Measurements from ENCODE around the gene NPAS1.

Gene NPAS1

GRCh38 chr19:47084879-47085439 is 65.3 kb downstream of the NPAS1 start:
- DNase-seq, result no peak

DNA sequence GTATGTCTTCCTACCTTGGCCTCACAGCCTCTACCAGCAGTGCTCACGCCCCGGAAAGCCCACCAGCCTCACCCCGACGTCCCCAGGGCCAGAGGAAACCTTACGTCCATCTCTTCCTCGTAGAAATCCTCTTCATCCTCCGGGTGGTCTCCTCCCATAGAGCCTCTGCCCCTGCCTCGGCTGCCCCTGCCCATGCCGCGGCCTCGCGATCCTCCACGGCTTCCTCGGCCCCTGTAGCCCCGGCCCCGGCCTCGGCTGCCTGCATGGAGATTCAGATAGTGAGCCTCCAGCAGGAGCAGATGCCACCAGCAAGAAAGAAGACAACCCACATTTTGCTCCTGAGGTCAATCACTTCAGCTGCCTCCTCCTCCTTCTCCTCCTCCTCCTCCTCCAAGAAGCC is 66.6 kb downstream of the NPAS1 start:
- DNase-seq, result no peak

- no peak for DNase-seq
Measured at GRCh38 chr19:47089767-47090350, 70.2 kb downstream of the NPAS1 start.

GRCh38 chr19:47093254-47093653 is 73.6 kb downstream of the NPAS1 start:
- no peak for DNase-seq

GRCh38 chr19:47093841-47094240 is 74.2 kb downstream of the NPAS1 start:
- no peak for DNase-seq

DNA sequence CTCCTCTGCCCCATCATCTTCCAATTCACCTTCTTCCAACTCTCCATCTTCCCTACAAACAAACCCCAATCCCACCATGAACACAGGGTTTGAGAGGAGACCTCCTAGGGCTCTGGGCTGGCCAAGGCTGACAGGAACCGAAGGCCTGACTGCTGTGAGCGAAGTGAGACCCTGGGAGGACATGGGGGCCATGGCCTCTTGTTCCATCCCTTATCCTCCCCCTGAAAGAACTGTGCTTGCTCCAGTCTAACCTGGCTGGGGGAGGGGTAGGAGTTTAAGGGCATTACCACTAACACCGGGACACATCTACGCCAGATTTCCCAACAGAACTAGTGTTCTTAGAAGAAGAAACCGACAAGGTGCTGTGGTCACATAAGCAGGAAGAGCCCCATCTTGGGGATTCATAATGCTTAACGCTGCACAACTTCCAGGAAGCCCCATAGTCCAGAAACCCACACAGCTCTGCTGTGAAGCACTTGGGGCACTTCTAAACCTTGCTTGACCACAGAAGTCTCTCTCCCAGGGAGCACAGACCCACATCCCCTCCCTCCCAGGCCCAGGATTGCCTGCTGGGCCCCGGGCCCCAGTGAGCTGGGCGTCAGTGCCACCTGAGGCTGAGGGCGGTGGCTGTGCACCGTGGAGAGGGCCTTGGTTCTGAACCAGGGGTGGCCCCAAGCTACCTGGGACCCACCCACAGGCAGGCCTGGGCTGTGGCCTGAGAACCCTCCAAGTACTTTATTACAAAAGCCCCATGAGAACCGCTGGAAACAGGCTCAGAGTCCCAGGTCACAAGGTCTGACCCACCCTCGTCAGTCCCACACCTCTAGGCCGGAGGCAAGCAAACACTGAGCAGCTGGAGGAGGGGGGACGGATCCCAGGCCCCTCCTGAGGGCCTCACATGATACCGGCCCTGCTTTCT is 75.2 kb downstream of the NPAS1 start:
- no peak for DNase-seq

All from NCI-H1694 (cell line).